ENCODE data around the gene TFDP3.

- TF ChIP-seq CTCF (IDR thresholded peaks at IDR 0.05; ENCODE audit: low read depth, low read length) = no peak
- TF ChIP-seq EZH2phosphoT487 (IDR thresholded peaks at IDR 0.05; ENCODE audit: low read depth) = no peak
Observed at GRCh38 chrX:133235830-133236229, 17.7 kb upstream of the TFDP3 start.

All from OCI-LY3 (cell line).